Lower leg skin (tissue), 3 donors: Measurements from ENCODE around the gene TP53AIP1.

ENCODE experiments used
- POLR2A ChIP-seq, 2 donors: fragments of 450-650 bp; IDR thresholded peaks; one replicate each; pipeline ENCODE4 v1.6.1; 2016 to 2017; ENCODE audit warnings: antibody characterized with exemption in 2 of 2, mild to moderate bottlenecking in 1 of 2, moderate library complexity in 1 of 2
- TF ChIP-seq, protein P1 (sequence below), 3 donors: fragments of 450-650 bp; IDR thresholded peaks; one replicate each; pipeline ENCODE4 v1.5.1; 2016; ENCODE audit warnings: antibody characterized with exemption in 3 of 3, mild to moderate bottlenecking in 3 of 3, moderate library complexity in 2 of 3

DNA sequence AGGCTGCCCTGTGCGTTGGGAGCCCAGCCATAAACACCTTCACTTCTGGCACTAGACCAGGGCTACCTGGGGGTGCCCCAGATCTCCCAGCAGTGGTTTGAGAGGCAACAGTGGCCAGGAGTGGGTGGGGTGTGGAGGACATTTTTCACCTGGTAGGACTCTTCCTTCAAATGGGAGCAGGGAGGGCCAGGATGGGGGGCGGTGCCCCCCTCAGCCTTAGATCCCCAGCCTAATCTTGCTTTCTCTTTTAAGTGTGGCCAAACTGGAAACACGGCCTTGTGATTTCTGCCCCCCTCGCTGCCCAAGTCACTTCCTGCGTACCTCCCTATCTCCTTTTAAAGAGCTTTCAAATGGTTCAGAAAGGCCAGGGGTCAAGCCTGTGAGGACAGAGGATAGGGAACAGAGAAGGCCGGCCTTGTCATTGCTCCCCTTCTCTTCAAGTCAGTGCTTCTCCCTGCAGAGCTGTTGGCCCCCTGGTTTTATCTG is 50.7 kb downstream of the TP53AIP1 start:
- TF ChIP-seq, protein P1, sequence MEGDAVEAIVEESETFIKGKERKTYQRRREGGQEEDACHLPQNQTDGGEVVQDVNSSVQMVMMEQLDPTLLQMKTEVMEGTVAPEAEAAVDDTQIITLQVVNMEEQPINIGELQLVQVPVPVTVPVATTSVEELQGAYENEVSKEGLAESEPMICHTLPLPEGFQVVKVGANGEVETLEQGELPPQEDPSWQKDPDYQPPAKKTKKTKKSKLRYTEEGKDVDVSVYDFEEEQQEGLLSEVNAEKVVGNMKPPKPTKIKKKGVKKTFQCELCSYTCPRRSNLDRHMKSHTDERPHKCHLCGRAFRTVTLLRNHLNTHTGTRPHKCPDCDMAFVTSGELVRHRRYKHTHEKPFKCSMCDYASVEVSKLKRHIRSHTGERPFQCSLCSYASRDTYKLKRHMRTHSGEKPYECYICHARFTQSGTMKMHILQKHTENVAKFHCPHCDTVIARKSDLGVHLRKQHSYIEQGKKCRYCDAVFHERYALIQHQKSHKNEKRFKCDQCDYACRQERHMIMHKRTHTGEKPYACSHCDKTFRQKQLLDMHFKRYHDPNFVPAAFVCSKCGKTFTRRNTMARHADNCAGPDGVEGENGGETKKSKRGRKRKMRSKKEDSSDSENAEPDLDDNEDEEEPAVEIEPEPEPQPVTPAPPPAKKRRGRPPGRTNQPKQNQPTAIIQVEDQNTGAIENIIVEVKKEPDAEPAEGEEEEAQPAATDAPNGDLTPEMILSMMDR (IDR thresholded peaks at IDR 0.05): no peak
- TF ChIP-seq POLR2A (IDR thresholded peaks at IDR 0.05): no peak
